GM19239 (cell line): ENCODE results near the gene N4BP3.
"Not testable (repeated sequence)": the region's sequence is repeated elsewhere in the genome, so short reads cannot be mapped to it uniquely, and the experiment has no call there.

Experiments used
- DNase-seq: peaks from one replicate; pipeline ENCODE4 v3.0.0; 2011; ENCODE audit warnings: low spot score; ENCODE audit not compliant: insufficient read length
- FAIRE-seq: peaks from 2 replicates; lab custom pipeline; 2011; peaks lifted over from hg19 to GRCh38; lab: Jason Lieb, UNC

N4BP3 gene

DNA sequence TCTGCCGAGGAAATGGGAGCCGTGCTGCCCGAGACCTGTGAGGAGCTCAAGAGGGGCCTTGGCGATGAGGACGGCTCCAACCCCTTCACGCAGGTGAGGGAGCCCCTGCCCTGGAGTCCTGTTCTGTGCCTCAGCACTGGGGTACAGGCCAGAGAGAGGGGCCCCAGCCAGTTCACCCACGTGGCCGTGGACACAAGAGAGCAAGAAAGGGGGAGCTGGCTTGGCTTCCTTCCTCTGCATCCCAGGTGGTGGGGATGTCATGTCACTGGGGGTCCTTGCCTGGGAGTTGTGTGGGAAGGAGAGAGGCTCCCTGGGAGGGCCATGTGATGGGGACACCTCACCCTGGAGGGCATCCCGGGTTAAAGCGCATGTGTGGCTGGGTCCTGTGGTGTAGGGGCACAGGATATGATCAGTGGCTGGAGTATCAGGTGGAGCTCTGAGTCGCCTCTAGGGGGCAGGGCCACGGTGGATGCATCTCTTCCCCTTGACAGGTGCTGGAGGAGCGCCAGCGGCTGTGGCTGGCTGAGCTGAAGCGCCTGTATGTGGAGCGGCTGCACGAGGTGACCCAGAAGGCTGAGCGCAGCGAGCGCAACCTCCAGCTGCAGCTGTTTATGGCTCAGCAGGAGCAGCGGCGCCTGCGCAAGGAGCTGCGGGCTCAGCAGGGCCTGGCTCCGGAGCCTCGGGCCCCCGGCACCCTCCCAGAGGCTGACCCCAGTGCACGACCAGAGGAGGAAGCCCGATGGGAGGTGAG, 7.5 kb downstream of the N4BP3 start:
- FAIRE-seq (peak; percentile 99), DNase-seq (peak; percentile 89)

GRCh38 chr5:178121391-178122276, 8.3 kb downstream of the N4BP3 start:
- no peak for DNase-seq
- FAIRE-seq = peak; percentile 8

DNA sequence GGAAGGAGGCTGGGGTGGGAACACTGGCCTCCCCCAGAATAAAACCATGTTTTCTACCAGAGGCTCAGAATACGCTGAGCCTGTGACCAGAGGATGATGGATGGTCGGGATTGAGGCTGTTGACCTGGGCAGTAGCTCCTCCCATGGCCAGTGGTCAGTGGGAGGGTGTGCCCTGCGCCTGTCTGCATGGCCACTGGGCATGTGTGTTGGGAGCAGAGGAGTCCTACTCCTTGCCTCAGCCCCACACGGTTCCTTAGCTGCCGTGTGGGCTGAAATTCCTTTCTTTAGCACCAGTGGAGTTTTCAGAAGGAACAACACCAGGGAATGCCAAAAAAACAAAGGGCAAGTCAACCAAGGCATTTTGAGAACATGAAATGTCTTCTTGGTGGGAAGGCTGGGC, 9.0 kb downstream of the N4BP3 start:
- FAIRE-seq (no peak), DNase-seq (no peak)

GRCh38 chr5:178123094-178123965, 10.0 kb downstream of the N4BP3 start:
- FAIRE-seq (no peak), DNase-seq (no peak)

DNA sequence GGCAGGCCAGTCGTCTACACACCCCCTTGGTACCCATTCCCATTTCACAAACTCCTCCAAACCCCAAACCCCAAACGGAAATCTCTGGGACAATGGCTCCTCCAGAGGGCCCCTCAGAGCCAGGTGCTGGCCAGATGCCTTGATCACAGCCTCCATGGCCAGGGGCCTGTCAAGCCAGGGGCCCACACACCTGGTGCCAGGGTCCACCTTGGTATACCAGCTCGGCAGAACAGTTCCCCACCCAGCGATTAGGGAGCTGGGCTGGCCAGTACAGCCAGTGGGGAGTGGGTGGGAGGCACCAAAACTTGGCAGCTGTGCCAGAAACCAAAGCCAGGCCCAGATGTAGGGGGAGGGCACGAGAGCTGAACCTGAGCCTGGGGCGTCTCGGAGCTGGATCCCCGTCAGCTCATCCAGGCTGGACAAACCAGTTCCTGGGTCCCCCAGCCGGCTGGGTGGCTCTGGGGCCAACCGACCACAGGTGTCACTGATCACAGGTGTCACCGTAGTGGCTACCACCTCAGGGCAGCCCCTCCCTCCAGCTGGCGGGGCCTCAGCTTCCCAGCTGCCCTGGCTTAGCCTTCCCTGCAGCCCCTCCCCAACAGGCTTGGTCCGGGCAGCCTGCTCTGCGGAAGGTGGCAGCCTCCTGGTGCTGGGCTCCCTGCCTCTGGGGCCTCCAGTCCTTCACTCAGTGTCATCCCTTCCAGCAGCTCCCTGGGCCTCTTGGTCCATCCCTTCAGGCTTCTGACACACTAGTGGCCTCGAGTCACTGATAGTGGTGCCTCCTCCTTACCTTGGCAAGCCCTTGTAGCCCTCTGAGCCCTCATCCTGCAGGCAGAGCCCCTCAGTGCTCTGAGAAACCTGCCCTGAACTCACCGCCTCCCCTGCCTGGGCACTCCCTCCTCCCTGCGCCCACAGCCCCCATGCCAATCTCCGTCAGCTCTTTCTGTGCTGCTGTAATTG, 10.9 kb downstream of the N4BP3 start:
- DNase-seq (no peak), FAIRE-seq (no peak)

- FAIRE-seq (no peak), DNase-seq (no peak)
These were observed 12.0 kb downstream of the N4BP3 start for GRCh38 chr5:178125253-178125906.

- no peak for FAIRE-seq
- DNase-seq = no peak
These were observed 13.2 kb downstream of the N4BP3 start for GRCh38 chr5:178126556-178126955.

DNA sequence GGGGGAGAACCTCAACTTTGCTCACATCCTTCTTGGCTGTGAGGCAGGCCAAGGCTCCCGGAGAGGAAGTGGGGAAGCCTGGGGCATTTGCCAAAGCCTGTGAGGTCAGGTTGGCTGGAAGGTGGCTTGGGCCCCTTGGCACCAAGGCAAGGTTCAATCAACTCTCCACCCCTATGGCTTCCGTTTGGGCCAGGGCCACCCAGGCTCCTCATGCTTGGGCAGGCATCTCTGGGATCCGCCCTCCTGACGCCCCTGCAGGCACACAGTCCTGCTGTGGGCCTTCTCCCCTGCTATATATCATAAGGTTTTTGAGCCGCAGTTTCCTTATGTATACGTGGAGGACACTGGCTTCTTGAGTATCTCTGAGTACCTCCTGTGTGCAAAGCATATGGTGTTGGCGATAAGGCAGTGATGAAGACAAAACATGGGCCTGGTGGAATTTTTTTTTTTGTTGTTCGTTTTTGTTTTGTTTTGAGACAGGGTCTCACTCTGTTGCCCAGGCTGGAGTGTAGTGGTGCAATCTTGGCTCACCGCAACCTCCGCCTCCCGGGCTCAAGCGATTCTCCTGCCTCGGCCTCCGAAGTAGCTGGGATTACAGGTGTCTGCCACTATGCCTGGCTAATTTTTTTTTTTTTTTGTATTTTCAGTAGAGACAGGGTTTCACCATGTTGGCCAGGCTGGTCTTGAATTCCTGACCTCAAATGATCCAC, 14.1 kb downstream of the N4BP3 start:
- not testable (repeated sequence) for FAIRE-seq

GRCh38 chr5:178129296-178129695, 16.0 kb downstream of the N4BP3 start:
- no peak for DNase-seq
- no peak for FAIRE-seq

More for the DNA sequence above, 14.1 kb downstream of the N4BP3 start:
- not testable (repeated sequence) for DNase-seq

DNA sequence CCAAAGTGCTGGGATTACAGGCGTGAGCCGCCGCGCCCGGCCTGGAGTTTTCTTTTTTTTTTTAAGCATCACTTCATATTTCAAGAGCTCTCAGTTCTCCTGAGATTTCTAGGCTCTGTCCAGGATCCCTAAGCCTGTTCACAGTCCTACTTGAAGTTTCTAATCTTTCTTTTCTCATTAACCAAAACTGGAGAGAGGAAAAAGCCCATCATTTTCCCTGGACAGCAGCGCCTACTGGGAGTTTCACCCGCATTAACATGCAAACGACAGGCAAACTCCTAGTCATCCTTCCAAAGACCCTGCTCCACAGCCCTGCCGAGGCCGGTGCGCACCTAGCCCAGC, 16.9 kb downstream of the N4BP3 start:
- FAIRE-seq = peak; percentile 48
- DNase-seq = not testable (repeated sequence)

- DNase-seq (peak; percentile 90), FAIRE-seq (peak; percentile 73)
These were observed 17.5 kb downstream of the N4BP3 start, which contains the start of gene RMND5B for GRCh38 chr5:178130576-178131445. TSS of gene RMND5B (plus strand) at chr5:178131014. CDS start at chr5:178138120, 7,106 bp downstream.

DNA sequence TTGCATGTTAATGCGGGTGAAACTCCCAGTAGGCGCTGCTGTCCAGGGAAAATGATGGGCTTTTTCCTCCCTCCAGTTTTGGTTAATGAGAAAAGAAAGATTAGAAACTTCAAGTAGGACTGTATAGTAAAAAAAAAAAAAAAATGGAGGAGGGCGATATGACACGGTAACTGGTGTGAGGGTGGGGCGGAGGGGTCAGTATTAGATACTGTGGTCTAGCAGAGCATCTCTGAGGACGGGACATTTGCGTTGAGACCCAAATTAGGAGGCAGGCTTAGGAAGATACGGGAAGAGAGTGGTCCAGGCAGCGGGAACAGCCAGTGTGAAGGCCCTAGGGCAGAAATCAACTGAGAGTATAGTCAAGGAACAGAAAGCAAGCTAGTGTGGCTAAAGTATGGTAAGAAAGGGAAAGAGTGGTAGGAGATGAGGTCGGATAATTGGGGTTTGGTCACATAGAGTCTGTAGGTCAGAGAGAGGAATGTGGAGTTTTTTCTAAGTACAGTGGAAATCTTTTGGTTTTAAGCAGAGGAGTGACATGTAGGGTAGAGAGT, 18.2 kb downstream of the N4BP3 start:
- peak; percentile 21 for FAIRE-seq

GRCh38 chr5:178136990-178137389, 23.7 kb downstream of the N4BP3 start:
- no peak for FAIRE-seq
- no peak for DNase-seq

More for the DNA sequence above, 18.2 kb downstream of the N4BP3 start:
- no peak for DNase-seq

DNA sequence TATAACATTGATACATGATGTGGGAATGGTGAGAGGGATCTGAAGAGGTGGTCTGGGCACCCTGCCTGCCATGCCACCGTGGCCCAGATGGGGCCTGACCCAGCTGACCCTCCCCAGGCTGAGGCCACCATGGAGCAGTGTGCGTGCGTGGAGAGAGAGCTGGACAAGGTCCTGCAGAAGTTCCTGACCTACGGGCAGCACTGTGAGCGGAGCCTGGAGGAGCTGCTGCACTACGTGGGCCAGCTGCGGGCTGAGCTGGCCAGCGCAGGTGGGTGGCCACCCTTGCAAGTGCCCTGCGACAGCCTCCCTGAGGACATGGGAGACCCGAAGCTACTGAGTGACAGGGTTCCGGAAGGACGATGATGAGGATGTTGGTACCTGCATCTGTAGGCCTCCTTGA, 24.7 kb downstream of the N4BP3 start:
- no peak for FAIRE-seq
- DNase-seq = no peak

- DNase-seq (no peak), FAIRE-seq (no peak)
These were observed 28.2 kb downstream of the N4BP3 start for GRCh38 chr5:178141550-178141949.

DNA sequence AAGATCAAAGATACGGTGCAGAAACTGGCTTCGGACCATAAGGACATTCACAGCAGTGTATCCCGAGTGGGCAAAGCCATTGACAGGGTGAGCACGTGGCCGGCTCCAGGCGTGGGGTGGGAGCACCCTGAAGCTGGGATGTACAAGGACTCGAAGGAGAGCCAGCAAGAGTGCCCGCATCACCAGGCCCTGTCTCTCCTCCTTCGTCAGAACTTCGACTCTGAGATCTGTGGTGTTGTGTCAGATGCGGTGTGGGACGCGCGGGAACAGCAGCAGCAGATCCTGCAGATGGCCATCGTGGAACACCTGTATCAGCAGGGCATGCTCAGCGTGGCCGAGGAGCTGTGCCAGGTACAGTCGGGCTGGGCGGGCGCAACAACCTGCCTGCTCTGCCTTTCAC, 29.3 kb downstream of the N4BP3 start:
- no peak for FAIRE-seq
- DNase-seq = no peak

- FAIRE-seq (no peak), DNase-seq (no peak)
These were observed 29.9 kb downstream of the N4BP3 start for GRCh38 chr5:178143246-178143645.
